Measurements from ENCODE around the gene MYO10. TPM values are rescaled to one million over a fixed set of nuclear protein-coding genes. Genes with fewer than 3 reads are reported as not detected.

Gene MYO10
- total and polyA plus RNA-seq, 2 donors (not counting 3 experiments of a cell fraction or from before 2014, with no cell fraction given), result 36.0 to 148 TPM

- Histone ChIP-seq H3K4me2 (ENCODE audit: insufficient read depth, low read length) (no peak overlapping the region), H2AFZ (ENCODE audit: low read depth, low read length) (no peak overlapping the region), H3K9me3 (replicated peaks; ENCODE audit: control insufficient read depth, insufficient read depth, low read length) (no peaks in the 10 kb centered on the region), H3K27me3 (ENCODE audit: control insufficient read depth in 2 of 2, insufficient read depth in 2 of 2, low read length in 2 of 2) (no peaks in the 10 kb centered on the region), H3K9ac (replicated peaks; ENCODE audit: extremely low read depth, insufficient read depth, low read length) (no peak overlapping the region), H3K4me1 (ENCODE audit: control insufficient read depth, extremely low read depth, insufficient read depth, low read length) (peaks cover 44% of the 10 kb centered on the region), H3K36me3 (ENCODE audit: control insufficient read depth in 2 of 2, extremely low read depth in 1 of 2, insufficient read depth in 2 of 2, low read length in 2 of 2) (peaks cover 0 to 2% of the 10 kb centered on the region in 2 experiments), H3K79me2 (ENCODE audit: control insufficient read depth, insufficient read depth, low read length) (peaks cover 91% of the 10 kb centered on the region), H3K4me3 (replicated peaks in 1 of 3; ENCODE audit: insufficient read depth in 1 of 3, low read depth in 1 of 3, low read length in 3 of 3) (no peak overlapping the region), H3K27ac (ENCODE audit: insufficient read depth, low read depth, low read length) (no peak overlapping the region), H3K9me1 (replicated peaks; ENCODE audit: control insufficient read depth, extremely low read depth, insufficient read depth, low read length) (no peaks in the 10 kb centered on the region), H4K20me1 (replicated peaks; ENCODE audit: control insufficient read depth, extremely low read depth, insufficient read depth, low read length) (peaks cover 16% of the 10 kb centered on the region)
- ChIA-PET CTCF (interaction anchor here (1.0 to 1.6 kb wide), 3 partner anchors 14 to 271 kb away, joined by 3 to 14 read pairs (median 8); no protein-coding TSS in a partner anchor), POLR2A (no interaction called here)
- TF ChIP-seq JUN (IDR thresholded peaks at IDR 0.05; ENCODE audit: borderline replicate concordance, insufficient read depth, insufficient read length, low read depth), result no peak
- no peak for TF ChIP-seq POLR2A (IDR thresholded peaks at IDR 0.05; ENCODE audit: low read depth, low read length)
- no peak for TF ChIP-seq POLR2AphosphoS5 (IDR thresholded peaks at IDR 0.05; ENCODE audit: insufficient read depth, low read depth, low read length)
- no peak for TF ChIP-seq EZH2 (IDR thresholded peaks at IDR 0.05; ENCODE audit: borderline replicate concordance, low read depth, low read length, severe bottlenecking)
- no peak for TF ChIP-seq CTCF (IDR thresholded peaks at IDR 0.05; ENCODE audit: extremely low read depth in 1 of 2, insufficient read depth in 1 of 2, low read depth in 1 of 2, low read length in 2 of 2)
- no peak for TF ChIP-seq FOS (IDR thresholded peaks at IDR 0.05; ENCODE audit: borderline replicate concordance, insufficient read depth, low read length)
- no peak for DNase-seq (ENCODE audit: low read depth, low spot score)
- no peak for FAIRE-seq
- intact Hi-C loops (cut with micrococcal nuclease) (loop anchor here (5.0 kb wide), 2 partner anchors 127 to 268 kb away; no protein-coding TSS in a partner anchor), dilution Hi-C loops (cut with MboI; ENCODE audit: extremely low pct_ligation_motif_present, low sequenced_read_pairs) (loop anchor here (25.0 kb wide), 1 partner anchor 268 kb away; no protein-coding TSS in a partner anchor)
- no TSS peak for BruUV-seq (replicated peaks)
Measured at GRCh38 chr5:16918891-16919671, 17.0 kb downstream of the MYO10 start.
